GM12801 (cell line): ENCODE data around the gene CRTC3.

ENCODE experiments used
- CTCF ChIP-seq: IDR thresholded peaks from one replicate; pipeline ENCODE4 v1.5.1; 2011; ENCODE audit warnings: control low read depth; ENCODE audit not compliant: insufficient read length; ENCODE audit errors: extremely low read depth

Gene CRTC3

GRCh38 chr15:90597577-90597976 is 67.9 kb downstream of the CRTC3 start:
- no peak for TF ChIP-seq CTCF

- TF ChIP-seq CTCF: no peak
Observed at GRCh38 chr15:90598031-90598577, 68.4 kb downstream of the CRTC3 start.

GRCh38 chr15:90598679-90599078 is 69.0 kb downstream of the CRTC3 start:
- TF ChIP-seq CTCF: no peak

GRCh38 chr15:90599116-90599515 is 69.4 kb downstream of the CRTC3 start:
- no peak for TF ChIP-seq CTCF

- no peak for TF ChIP-seq CTCF
Observed at GRCh38 chr15:90599644-90600043, 69.9 kb downstream of the CRTC3 start.

- no peak for TF ChIP-seq CTCF
Observed at GRCh38 chr15:90600954-90601353, 71.2 kb downstream of the CRTC3 start.

GRCh38 chr15:90603893-90604292 is 74.2 kb downstream of the CRTC3 start:
- TF ChIP-seq CTCF: no peak
